ENCODE measurements around the gene STK10.
"Not testable (repeated sequence)": the region's sequence is repeated elsewhere in the genome, so short reads cannot be mapped to it uniquely, and the experiment has no call there.

Gene STK10

DNA sequence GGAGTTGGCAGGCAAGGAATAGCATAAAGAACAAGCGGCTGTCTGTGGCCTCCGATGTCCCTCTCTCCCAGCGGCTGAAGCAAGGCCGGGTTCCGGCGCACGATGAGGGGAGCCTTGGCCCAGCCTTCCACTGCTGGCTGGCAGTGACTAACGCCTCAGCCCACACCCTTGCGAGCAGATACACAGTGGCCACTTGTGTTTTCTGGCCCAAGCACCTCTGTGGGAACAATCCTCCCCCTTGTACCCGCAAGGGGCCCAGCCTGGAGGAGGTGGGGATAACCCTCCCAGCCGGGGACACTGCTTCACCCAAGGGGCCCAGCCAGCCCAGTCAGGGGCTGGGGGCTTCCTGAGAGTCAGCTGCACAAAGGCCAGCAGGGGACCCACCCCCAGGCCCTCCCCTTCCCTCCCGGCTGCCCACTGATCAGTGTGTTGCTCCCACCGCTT, 23.2 kb downstream of the STK10 start:
- no peak for DNase-seq

GRCh38 chr5:172163346-172163745, 24.7 kb downstream of the STK10 start:
- no peak for DNase-seq

GRCh38 chr5:172162987-172163343, 25.1 kb downstream of the STK10 start:
- DNase-seq = no peak

DNA sequence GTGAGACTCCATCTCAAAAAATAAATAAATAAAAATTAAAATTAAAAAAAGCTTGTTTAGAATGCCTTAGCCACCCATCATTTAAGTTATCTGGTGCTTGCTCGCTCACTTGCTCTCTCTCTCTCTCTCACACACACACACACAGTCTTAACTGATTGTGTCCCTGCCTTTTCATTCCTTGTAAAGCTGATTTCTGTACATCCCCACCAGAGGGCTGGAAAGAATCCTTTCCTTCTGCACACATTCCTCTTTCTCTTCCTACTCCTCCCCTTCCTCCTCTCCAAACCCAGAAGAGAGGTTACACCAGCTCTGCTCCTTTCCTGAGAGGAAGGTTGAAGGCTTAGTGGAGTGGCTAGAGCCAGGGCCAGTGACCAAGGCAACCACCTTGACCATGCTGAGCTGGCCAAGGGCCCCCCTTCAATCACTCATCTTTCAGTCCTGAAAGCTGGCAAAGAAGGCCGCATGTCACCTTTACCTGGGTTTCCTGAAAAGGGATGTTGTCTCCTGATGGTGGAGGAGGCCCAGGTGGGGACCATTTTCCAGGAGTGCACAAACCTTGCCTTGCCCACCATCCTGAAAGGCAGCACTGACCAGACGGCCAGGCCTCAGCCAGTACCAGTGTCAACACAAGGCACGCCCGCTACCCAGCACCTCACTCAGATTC, 25.6 kb downstream of the STK10 start:
- DNase-seq = no peak

DNA sequence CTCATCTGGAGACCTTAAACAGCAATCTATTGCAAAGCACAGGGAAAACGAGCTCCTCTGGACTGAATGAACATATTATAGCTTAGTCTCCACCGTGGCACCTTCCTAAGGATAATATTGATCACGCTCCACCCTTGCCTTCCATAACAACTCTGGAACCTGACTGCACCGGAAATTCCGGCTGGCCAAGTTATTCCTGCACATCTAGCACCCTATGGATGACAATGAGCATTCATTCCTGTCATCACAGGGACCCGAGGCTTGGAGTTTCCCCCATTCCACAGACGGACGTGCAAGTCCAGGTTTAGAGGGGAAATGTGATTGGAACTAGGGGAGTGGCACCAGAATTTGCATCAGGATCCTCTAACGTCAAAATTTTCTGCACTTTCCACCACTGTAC, 27.5 kb downstream of the STK10 start:
- no peak for DNase-seq

- DNase-seq = no peak
Observed at GRCh38 chr5:172159016-172159415, 29.0 kb downstream of the STK10 start.

DNA sequence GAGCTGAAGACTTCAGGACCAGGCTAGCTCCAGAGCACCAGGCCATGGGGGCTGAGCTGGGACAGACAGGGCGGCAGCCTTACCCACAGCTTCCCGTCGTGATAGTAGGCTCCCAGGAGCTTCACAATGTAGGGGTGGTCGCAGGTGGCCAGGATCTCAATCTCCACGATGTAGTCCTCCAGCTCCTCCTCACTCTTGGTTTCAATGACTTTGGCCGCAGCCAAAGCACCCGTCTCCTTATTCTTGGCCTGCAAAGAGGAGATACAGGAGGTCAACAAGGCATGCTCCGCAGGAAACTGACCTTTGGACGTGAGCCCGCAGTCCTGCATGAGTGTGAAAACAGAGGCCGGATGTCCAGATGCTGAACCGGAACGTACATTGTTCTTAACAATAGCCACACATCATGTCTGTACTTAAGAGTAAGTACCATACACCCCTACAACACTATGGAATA, 31.5 kb downstream of the STK10 start:
- DNase-seq = no peak

DNA sequence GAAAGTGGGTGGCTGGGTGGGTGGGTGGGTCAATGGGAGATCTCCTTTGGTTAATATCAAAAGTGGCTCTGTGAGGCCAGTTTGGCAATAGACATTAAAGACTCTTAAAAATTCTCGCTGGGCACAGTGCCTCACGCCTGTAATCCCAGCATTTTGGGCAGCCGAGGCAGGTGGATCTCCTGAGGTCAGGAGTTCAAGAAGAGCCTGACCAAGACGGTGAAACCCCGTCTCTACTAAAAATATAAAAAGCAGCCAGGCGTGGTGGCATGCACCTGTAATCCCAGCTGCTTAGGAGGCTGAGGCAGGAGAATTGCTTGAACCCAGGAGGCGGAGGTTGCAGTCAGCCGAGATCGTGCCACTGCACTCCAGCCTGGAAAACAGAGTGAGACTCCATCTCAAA, 32.9 kb downstream of the STK10 start:
- DNase-seq = not testable (repeated sequence)

DNA sequence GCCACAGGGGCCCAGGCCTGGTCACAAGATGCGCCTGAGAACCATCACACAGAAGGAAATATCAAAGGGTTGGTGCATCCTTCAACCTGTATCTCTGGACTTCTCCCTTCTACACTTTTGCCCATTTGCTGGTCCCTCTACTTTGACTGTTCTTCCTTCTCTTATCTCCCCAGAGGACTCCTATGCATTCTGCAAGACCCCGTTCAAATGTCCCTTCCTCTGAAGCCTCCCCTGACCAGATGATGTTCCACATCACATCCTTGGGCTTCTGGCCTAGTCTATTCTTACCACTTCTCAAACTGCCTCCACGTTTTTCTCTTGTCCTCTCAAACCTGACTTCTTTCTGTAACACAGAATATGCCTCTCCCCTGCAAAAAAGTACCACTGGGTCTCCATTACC, 34.3 kb downstream of the STK10 start:
- no peak for DNase-seq

DNA sequence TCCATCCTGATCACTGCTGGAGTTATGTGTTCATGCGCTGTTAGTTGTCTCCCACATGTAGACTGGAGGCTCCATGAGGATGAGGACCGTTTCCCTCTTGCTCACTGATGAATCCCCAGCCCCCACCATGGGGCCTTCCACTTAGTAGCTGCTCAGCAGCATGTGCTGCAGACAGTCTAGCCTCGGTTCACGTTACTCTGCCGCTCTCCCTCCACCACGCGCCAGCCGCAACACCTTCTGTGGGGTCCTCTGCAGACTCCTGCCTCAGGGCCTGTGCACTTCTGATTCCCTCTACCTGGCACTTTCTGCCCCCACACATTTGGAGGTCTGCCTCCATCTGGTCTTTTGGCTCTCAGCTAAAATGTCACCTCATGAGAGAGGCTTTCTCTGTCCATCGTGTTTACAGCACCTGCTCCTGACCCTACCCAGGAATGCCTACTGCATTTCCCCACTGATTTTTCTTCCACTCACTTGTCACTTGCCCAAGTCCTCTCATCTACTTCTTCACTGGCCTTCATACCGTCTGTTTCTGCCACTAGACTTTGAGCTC, 36.3 kb downstream of the STK10 start:
- no peak for DNase-seq

GRCh38 chr5:172150514-172151425, 37.3 kb downstream of the STK10 start:
- DNase-seq = peak; percentile 95 to 96

GRCh38 chr5:172149481-172149880, 38.5 kb downstream of the STK10 start:
- not testable (repeated sequence) for DNase-seq

- no peak for DNase-seq
Observed at GRCh38 chr5:172149073-172149472, 39.0 kb downstream of the STK10 start.

GRCh38 chr5:172148381-172148780, 39.6 kb downstream of the STK10 start:
- no peak for DNase-seq

DNA sequence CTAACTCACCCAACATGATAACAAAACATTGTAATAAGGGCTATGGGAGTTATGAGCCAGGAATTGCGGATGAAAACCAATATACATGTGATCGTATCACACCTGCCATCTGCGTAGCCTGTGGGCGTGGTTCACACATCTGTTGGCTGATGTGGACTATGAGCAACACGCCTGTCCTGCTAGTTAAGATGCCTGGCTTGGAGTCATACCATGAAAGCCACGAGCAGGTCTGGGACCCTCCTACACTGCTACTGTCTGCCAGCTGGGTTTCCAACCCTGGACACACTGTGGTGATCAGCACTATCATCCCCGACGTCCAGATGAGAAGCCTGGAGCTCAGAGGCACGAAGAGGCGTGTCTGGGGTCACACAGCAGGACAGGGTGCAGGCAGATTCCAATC, 40.2 kb downstream of the STK10 start:
- no peak for DNase-seq

GRCh38 chr5:172146748-172147092, 41.3 kb downstream of the STK10 start:
- DNase-seq = no peak

GRCh38 chr5:172145870-172146747, 41.9 kb downstream of the STK10 start:
- no peak for DNase-seq

- no peak for DNase-seq
Observed at GRCh38 chr5:172144931-172145869, 42.8 kb downstream of the STK10 start.

- DNase-seq = no peak
Observed at GRCh38 chr5:172144291-172144815, 43.7 kb downstream of the STK10 start.

DNA sequence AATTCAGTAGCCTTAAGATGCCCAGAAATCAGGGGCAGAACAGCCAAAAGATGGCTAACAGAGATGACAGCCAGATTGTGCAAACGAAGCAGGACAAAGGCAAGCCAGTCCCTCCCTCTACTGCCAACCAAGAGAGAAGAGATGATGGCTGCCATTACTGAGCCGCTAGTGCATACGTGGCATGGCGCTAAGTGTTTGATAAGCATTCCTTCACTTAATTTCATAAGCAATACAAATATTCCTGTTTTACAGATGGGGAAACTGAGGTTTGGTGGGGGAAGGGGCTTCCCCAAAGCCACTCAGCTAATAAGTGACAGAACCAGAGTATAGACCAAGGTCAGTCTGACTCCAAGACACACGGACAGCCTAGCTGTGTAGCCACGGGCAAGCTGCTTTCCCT, 44.1 kb downstream of the STK10 start:
- DNase-seq = no peak

GRCh38 chr5:172142709-172143215, 45.3 kb downstream of the STK10 start:
- DNase-seq = no peak

All from AML-193 (cell line).